GM12892 (cell line): ENCODE results near the gene PABPN1L.

Experiments
- POLR2A ChIP-seq: IDR thresholded peaks from 2 replicates; pipeline ENCODE4 v1.6.1; 2011; ENCODE audit warnings: low read depth, low read length, control low read depth
- POLR2AphosphoS5 ChIP-seq: IDR thresholded peaks from 2 replicates; pipeline ENCODE4 v1.6.1; 2011; ENCODE audit warnings: low read depth, low read length, control low read depth
- TAF1 ChIP-seq: IDR thresholded peaks from 2 replicates; pipeline ENCODE4 v1.6.1; 2011; ENCODE audit warnings: low read depth, mild to moderate bottlenecking, control low read depth, low read length, borderline replicate concordance

GRCh38 chr16:88908307-88908706 is 41.8 kb upstream of the PABPN1L start:
- TF ChIP-seq POLR2AphosphoS5 (no peak), POLR2A (no peak), TAF1 (no peak)
